HL-60/S4 (cell line): ENCODE results near the gene MEIS2.

Source experiments
- in situ Hi-C: fragments of 300-500 bp; cut with MboI; formaldehyde crosslinking; loops from 2 replicates; pipeline ENCODE4 v1.14.3; 2022; ENCODE audit warnings: low sequenced_read_pairs

The MEIS2 gene

DNA sequence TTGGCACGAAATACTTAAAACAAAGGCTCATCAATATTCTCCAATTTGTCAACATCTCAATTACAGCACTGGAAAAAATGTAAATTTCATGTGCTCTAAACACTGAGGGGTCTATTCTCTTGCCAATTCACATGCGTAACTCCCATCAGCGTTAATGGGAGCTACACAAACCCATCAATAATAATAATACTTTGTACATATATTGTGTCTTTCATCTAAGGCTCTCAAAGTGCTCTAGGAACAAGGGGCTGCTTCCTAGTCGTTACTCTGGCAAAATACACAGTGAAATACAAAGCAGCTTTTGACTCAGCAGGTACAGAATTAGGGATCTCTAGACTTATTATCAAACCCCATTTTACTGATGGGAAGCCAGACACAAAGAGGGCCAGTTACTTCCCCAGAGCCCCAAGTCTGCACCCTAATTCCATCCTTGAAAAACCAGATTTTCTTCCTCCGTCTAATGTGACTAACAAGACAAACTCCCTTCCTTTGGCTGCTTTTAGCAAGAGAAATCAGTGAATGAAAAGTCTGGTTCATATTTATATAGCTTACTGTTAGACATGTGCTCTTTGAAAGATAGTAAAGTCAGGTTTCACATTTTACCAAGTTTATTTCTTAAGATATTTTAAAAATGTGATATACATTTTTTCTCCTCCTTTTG, 20.0 kb downstream of the MEIS2 start:
- in situ Hi-C loops: no loop called here

DNA sequence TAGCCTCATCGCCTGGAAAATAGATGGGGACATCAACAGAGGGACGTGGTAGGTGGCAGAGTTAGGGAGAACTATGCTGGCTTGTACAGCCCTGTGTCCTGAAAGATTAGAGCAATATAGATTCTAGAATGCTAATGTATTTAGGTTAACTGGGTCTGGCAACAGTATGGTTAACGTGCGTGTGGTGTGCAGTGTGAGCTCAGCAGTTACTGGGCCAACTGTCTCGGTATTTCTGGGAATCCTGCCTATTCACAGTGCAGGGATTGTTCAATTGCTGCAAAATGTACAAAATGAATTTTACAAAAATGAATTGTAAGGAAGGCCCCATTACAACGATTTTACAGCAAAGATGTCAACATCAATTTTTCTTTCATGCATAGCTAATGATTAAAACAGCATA, 20.6 kb downstream of the MEIS2 start:
- in situ Hi-C loops: no loop called here

DNA sequence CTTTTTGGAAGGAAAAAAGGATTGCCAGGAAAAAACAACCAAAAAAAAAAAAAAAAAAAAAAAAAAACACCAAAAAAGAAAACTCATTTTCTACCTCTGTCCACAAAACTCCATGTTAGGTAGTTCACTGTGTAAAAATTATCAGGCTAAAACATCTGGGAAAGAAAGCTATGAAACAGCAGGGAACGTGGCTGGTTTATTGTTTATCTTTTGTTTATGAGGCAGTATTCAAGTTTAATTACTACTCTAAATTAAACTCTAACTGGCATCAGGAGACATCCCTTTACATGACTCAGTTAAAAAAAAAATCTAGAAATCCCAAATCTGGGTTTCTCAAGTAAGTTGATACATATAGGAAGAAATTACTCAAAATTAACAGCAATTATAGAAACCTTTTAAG, 21.8 kb downstream of the MEIS2 start:
- in situ Hi-C loops: no loop called here

DNA sequence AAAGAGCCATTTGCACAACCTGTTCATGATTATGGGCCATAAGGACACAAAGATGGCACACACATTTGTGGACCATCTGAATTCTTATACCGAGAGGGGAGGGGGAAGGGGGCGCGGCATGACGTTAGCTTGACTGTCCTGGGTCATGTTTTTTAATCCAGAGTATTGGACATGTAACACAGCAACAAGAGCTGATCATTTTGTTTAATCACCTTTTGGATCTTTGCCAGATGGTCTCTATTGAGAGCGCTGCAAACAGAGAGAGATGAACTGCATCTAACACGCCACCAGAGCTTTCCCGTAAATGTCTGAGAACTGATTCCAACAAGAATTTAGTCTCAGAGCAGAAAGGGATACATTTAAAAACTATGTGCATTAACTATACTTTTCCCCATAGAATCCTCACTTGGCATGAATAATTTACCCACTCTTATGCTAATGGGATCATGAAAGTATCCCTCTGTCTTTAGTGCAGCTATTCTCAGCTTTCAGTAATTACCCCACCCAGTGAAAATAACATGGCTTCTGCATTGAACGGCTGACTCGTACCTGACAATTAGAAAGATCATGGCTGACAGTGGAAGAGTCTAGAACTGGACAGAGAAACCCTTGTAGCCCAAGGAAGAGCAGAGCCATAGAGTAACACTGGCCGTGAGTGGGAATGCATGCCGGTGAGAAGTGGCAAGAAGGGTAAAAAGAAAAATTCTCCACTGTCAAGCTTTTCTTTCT, 22.6 kb downstream of the MEIS2 start:
- in situ Hi-C loops: no loop called here

DNA sequence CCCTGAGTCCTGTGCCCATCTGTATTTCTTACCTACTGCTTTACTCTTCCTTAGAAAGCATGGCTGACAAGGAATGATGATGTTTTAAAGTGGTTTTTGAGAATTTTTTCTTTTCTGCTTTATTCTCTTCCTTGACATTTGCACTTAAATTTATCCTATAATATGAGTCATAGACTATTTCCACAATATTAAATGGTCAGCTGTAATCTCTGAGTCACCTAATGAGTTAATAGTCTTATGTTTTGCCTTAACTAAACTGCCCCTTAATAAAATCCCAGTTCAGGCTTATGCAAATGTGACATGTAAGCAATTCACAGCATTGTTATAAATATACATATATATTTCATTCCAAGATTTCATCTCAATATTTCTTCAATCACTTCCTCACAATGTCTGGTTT, 23.8 kb downstream of the MEIS2 start:
- in situ Hi-C loops: no loop called here

DNA sequence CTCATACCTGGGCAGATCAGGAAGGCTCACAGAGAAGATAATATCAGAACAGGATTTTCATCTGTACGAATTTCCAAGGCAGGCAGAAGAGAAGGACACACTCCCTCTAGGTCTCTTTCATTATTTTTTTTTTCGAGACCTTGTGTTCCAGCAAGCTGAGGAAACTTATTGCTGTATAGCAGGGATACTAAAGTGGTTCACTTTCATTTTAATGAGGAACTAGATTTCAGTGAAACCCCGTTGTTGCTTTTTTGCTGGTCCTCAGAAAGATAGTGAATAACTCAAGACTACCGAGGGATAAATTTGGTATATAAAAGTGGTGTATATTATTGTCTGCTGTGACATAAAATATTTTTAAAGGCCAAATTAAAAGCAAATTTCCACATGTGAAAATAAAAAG, 24.6 kb downstream of the MEIS2 start:
- in situ Hi-C loops: no loop called here

DNA sequence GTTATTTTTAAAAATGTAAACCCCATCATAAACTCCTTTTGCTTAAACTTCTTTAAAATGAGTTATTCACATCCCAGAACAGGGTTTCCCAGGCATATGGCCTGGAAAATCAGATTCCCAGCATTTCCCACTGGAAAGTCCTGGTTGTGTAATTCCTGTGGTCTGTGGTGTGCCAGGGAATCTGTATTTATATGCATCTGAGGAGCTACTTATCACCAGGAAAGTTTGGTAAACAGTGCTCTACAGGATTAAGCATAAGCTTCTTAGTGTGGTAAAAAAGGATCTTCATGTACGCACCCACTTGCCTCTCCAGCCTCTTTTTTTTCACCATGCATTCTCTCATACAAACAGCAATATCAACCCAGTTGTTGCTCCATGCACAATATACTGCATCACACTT, 28.2 kb downstream of the MEIS2 start:
- in situ Hi-C loops: no loop called here

DNA sequence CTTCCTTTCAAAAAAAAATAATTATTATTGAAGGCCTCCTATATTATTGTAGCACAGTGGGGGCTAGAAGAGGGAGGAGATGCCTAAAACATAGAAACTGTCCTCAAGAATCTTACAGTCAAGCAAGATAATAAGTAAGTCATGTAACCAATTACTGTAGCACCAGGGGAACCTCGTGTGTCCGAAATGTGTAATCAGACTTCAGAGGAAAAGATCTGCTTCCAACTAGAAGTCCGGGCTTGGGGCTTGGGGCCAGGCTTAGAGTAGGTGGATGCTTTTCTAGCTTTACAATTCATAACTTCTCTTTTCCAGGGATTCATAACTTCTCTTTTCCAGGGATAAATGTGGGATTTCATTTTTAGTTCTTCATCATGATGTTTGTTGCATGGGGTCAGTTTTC, 29.2 kb downstream of the MEIS2 start:
- in situ Hi-C loops: no loop called here

DNA sequence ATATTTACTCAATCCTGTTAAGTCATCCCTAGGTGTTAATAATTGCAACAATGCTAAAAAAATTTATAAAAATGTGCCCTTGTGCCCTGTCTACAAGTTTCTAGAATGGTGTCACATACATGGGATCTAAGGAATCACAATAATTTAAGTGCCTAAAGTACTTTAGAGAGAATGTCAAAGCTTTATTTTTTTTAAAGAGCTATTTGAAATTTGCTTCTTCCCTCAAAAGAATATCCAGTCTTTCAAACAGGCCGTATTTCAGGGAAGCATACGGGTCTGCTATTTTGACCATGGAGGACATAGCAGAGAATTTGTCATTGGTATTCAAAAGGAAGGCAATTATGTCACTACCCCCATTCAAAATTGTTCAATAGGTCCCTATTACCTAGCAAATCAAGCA, 29.7 kb downstream of the MEIS2 start:
- in situ Hi-C loops: no loop called here

DNA sequence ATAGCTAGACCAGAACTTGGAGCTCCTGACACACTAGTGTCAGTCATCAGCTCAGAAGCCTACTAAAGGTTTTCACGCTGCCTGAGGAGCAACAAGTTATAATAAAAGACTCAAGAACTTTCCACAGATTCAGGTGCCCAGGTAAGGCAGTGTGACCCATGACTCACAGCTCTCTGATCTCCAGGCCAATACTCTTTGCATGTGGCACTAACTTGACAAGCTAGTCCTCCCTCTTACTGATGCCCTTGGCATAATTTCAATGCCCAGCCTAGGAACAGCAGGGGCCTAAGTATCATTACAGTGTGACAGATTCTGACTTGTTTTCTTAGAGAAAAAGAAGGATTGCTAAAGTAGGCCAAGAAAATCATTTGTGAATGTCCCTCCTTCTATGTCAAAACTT, 38.4 kb downstream of the MEIS2 start:
- in situ Hi-C loops: no loop called here

DNA sequence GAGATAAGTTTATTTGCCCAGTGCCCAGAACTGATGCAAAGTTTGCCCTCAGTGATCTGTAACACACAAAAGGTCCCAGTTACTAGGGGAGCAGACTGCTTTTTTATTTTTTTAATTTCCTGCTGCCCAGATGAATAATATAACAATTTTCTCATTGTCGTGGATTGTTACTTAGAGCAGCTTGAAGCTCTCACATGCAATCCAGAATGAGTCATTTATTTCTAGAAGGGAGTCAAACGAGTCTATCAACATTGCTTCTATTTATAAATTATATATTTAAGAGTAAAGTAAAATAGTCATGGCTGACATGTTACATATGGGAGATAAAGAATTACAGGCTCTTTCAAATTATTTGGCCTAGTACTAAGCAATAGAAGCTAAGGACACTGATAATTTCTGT, 41.3 kb downstream of the MEIS2 start:
- in situ Hi-C loops: no loop called here

DNA sequence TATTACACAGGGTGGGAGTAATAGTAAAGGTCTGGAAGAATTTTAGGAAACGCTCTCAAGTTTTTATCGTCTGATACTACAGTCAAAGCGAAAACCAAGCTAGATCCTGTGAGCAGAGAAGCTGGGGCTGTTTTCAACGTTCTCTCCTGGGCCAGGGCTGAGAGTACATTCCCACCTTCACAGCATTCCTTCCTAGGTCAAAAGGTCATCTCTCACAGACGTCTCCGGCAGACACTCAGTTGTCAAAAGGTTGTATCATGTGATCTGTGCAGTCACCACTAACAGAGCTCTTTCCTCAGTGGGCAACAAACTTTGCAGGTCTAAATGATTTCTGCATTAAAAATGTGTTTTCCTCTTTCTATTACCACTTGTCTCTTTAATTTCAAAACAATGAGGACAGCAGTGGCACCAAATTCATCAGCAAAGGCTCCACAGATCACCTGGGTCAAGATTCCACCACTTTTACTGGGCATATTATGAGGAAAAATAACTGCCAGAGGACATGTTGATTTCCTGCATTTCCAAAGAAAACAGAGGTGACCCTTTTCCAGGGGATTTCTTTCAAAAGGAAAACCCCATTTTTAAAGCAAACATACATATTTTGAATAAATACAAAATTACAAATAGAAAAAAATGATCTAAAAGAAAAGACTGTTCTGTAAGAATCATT, 41.9 kb downstream of the MEIS2 start:
- in situ Hi-C loops: no loop called here

DNA sequence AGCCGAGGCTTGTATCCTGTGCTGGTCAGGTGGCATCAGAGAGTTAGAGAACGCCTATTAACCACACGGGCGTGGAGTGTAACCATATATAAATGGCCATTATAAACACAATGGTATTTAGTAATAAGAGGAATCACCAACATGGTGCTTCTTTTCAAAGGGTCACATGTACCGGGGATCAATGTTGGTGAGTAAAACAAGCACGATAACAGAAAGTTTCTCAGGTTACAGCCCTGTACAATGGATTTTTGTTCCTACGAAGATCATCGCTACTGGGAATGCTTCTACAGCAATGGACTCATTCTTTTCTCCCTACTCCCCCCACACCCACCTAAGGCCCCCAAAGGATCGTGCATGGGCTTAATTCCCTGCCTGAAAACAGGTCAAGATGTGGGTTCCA, 42.5 kb downstream of the MEIS2 start:
- in situ Hi-C loops: no loop called here

DNA sequence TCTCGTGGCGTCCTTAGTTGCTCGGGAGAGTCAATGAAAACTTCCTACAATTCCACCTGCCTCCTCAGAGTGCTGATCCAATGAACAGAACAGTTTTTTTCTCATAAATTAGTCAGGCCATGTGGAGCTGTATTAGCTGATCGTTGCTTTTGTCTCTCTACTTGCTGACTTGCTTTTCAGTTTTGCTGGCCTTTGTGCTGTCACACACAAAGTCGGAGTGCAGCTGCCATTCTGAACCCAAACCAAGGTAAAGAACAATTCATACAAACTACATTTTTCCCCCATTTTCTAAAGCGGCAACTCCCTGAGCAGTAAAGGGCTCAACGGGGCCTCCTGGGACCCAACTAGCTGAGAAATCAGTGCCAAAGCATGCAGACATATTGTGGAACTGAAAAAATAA, 43.1 kb downstream of the MEIS2 start:
- in situ Hi-C loops: no loop called here

DNA sequence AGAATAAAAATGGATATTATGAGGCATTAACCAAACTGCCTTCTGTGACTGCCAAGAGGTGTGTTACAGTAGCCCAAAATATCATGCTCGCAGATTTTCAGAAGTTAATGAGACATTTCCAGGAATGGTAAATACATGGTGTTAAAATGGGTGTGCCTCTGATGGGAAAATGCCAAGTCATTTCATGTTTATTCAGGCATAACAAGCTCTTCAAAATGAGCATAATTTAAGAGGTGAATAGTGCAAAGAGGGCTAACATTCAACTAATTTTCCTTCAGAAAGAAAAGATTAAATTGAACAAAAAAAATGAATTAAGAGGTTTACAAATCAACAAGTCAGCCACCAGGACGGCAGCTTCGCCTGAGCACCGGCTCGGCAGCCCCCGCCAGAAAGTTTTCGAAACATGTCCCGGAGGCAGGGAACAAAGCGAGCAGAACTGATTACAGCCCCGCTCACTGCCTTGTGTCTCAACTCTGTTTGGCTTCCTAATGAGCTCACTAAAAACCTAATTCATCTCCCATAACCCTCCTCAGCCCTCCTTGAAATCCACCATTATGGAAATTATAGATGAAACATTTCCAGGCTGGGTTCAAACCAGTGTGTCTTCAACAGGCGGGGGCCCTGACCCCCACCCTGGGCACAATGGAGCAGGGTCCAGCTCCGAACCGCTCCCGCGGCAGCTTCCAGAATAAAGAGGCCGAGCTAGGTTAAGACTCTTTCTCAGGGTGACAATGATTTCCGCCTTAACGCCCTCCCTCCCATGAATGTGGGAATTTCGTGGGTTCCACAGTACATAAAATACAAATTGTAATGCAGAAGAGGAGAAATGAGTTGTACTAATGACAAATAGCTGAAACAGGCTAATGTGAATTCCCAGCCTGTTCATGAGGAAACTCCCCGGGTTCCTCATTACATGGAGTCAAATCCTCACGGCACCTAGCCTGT, 43.9 kb downstream of the MEIS2 start:
- in situ Hi-C loops: no loop called here

DNA sequence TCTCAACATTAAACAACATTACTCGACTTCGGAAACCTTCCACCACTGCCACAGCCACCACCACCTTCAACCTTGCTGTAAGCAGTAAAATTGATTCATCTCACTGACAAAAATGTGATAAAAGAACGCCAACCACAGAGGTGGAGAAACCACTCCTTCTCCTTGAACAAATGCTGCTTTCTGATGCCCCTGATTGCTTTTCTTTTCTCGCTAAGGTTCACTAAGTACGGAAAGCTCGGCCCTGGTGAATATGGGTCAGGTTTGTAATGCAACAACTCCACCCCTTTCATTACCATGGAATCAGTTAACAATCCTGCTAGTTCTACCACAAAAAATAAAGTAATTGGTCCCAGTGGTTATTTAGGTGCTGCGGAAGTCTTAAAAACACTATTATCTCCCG, 44.9 kb downstream of the MEIS2 start:
- in situ Hi-C loops: no loop called here

DNA sequence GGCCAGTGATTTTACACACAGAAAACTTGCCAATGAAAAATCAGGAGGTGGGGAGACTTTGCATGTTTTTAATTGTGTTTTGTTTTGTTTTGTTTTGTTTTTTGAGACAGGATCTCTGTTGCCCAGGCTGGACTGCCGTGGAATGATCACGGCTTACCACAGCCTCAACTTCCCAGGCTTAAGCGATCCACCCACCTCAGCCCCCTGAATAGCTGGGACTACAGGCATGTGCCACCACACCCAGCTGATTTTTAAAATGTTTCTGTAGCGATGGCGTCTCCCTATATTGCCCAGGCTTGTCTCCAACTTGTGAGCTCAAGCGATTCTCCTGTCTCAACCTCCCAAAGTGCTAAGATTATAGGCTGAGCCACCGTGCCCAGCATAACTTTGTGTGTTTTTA, 46.0 kb downstream of the MEIS2 start:
- in situ Hi-C loops: no loop called here

DNA sequence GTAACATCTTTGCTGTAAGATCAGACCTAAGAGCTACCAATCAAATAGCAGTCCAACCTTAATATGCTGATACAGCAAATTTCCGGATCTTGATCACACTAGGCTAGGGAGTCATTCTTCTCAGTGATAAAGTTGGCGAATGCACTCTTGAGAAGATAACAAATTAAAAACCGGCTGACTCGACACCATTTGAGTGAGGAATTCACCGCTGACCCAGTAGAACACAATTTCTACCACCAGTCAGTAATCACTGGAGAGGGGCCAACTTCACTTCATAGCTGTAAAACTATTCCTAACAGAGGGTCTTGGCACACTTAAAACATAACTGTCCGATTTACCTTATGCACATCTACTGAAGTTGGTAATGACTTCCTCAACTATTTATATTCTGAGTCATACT, 47.2 kb downstream of the MEIS2 start:
- in situ Hi-C loops: no loop called here

DNA sequence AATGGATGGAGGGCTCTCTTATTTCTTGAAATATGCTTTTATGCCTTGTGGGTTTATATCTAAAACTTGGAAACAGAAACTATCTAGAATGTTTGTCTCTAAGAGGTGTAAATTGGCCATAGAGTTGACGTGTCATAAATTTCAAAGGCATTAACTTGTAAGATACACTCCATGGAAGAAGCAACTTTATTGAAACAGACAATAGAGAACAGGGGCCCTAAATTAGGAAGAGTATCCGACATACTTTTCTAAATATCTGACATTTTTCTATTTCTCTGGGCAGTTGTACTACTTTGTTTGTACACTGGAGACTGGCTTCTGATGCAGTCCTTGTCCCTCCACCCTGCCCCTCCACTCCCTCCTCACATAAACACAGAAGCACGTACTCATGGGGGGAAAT, 50.0 kb downstream of the MEIS2 start:
- in situ Hi-C loops: no loop called here

DNA sequence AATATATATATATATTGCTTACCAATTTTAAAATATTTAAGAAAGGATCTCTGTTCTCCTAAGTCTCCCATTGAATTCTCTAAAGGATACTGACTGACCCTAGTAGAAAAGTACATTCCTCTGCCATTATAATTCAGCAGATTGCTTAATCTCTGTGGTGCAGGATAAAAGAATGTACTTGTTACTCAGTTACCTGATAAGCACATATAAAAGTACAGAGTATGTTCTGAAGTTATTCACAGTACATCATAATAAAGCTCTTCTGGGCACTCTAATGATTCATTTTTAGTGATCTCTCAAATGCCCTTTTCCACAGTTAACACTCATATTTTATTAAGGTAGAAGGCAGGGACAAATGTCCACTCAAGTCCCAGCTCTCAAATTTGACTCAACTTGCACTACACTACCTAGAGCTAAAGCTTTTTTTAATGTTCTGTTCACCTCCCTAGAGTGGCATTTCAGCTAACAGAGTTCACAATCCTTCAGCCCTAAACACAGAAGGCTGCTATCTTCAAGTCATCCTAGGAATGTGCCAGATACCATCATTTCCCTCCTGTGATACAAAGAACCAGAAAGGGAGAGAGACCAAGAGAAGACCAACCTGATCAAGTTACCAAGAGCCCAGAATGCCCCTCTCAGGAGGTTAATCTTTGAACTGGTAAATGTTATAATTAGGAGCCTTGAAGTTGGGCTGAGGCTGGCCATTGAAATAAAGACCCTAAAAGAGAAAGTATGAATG, 53.3 kb downstream of the MEIS2 start:
- in situ Hi-C loops: no loop called here
